Measurements from ENCODE around the gene THOC6.

Gene THOC6

DNA sequence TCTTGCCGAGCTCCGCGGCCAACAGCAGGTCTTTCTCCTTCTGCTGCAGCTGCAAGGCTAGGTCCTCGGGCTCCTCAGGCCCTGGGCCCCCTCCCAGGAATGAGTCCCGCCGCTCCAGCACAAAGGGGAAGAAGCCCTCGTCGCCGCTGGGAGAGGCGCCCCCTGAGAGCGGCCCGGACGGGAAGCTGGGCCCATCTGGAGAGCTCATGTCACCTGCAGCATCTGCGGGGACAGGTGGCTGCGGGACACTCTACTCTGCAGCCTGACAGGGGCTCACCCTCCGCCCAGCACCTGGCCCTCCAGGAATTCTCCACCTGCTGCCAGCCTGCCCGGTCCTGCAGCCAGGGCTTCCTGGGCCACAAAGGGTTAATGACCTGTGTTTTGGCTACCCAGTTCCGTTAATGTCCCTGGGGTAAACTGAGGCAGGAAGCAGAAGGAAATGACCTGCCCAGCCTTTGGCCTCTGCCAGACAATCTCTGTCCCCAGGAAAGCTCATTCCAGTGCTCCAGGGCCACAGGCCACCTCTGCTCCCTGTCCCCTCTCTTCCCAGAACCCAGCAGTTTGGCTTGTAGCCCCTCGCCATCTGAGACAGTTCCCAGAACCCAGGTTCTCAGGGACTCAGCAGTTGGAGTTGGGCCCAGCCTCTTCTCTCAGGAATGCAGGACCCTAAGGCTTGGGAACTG is 11.6 kb downstream of the THOC6 start:
- no peak for TF ChIP-seq CTCF (IDR thresholded peaks at IDR 0.05; ENCODE audit: low read depth, low read length)
- no peak overlapping the region for H3K4me3 ChIP-seq (ENCODE audit: low read depth, low read length)

GRCh38 chr16:3035972-3036725 is 12.3 kb downstream of the THOC6 start:
- no peak overlapping the region for H3K4me3 ChIP-seq (ENCODE audit: low read depth, low read length)
- no peak for TF ChIP-seq CTCF (IDR thresholded peaks at IDR 0.05; ENCODE audit: low read depth, low read length)

- no peak within 1 kb of the TSS for H3K4me3 ChIP-seq (ENCODE audit: low read depth, low read length)
- no peak for TF ChIP-seq CTCF (IDR thresholded peaks at IDR 0.05; ENCODE audit: low read depth, low read length)
Measured at GRCh38 chr16:3036726-3037315, 13.0 kb downstream of the THOC6 start, which contains the start of gene BICDL2. Gene BICDL2, minus strand, starts transcription at chr16:3036944. Its CDS starts 1,448 bp downstream, at chr16:3035496.

- H3K4me3 ChIP-seq (ENCODE audit: low read depth, low read length): no peak overlapping the region
Measured at GRCh38 chr16:3038256-3038655, 14.4 kb downstream of the THOC6 start.

DNA sequence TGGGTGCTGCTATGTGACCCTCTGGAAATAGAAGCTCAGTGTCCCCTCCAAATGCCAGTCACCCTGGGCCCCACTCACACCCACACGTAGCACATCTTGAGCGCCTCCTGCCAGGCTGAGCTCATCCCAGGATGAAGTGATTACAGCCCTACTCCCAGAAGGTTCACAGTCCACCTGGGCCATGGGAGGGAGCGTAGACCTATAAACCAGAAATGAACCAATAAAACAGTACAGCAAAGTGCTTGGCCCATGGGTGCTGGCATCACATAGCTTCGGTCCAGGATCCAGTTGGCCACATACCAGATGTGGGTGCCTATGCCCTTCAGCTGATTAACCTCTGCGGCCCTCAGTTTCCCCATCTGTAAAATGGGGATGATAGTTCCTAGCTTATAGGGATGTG is 15.1 kb downstream of the THOC6 start:
- TF ChIP-seq CTCF (IDR thresholded peaks at IDR 0.05; ENCODE audit: low read depth, low read length): no peak
- no peak overlapping the region for H3K4me3 ChIP-seq (ENCODE audit: low read depth, low read length)

More at GRCh38 chr16:3038256-3038655, 14.4 kb downstream of the THOC6 start:
- TF ChIP-seq CTCF (IDR thresholded peaks at IDR 0.05; ENCODE audit: low read depth, low read length): no peak

DNA sequence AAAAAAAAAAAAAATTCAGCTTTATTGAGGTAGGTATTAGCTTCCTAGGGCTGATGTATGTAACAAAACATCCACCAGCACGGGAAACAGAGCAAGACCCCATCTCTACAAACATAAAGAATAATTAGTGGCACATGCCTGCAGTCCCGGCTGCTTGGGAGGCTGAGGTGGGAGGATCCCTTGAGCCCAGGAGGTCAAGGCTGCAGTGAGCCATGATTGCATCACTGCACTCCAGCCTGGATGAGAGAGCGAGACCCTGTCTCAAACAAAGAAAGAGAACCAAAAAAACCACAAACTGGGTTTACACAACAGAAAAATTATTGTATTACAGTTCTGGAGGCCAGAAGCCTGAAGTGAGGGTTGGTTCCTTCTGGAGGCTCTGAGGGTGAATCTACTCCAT is 18.5 kb downstream of the THOC6 start:
- TF ChIP-seq CTCF (IDR thresholded peaks at IDR 0.05; ENCODE audit: low read depth, low read length): no peak
- no peak overlapping the region for H3K4me3 ChIP-seq (ENCODE audit: low read depth, low read length)

DNA sequence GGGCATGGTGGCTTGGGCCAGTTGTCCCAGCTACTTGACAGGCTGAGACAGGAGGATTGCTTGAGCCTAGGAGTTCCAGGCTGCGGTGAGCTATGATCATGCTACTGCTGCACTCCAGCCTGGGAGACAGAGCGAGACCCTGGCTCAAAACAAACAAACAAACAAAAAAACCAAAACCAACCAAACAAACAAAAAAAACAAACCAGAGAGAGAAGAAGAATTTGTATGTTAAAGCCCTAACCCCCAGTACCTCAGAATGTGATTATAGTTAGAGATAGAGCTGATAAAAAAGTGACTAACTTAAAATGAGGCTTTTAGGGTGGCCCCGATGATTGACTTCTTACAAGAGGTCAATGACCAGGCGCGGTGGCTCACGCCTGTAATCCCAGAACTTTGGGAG is 20.9 kb downstream of the THOC6 start:
- H3K4me3 ChIP-seq (ENCODE audit: low read depth, low read length): no peak overlapping the region
- TF ChIP-seq CTCF (IDR thresholded peaks at IDR 0.05; ENCODE audit: low read depth, low read length): no peak

All from WI38 (cell line).